NT2/D1 (cell line): ENCODE data around the gene TESMIN.

Source experiments
- SUZ12 ChIP-seq: IDR thresholded peaks from 2 replicates; pipeline ENCODE4 v1.6.1; 2011; ENCODE audit not compliant: insufficient read length, insufficient read depth; ENCODE audit errors: extremely low read depth
- YY1 ChIP-seq: IDR thresholded peaks from 2 replicates; pipeline ENCODE4 v1.6.1; 2011; ENCODE audit not compliant: insufficient read length, insufficient read depth
- ZNF274 ChIP-seq: IDR thresholded peaks from 2 replicates; pipeline ENCODE4 v1.6.1; 2011; ENCODE audit warnings: mild to moderate bottlenecking, low read depth, low read length

DNA sequence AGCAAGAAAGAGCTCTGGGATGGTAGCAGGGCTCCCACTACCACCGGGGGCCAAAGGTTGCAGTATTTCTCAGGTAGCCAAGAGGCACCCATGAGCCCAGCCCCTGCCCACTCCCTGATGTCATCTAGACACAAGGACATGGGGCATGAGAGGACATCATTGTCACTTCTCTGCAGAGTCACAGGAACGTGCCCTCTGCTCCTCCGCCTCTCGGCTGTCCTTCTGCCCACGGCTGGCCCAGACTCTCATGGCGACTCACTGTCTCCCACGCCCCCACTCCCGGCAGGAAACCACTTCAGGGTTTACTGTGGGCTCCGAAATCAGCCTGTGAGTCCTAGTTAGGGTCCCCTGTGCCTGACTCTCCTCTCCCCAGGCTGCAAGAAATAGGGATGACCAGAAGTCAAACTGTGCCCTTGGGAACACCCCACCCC is 68.8 kb downstream of the TESMIN start:
- TF ChIP-seq ZNF274 = no peak
- TF ChIP-seq YY1 = no peak
- no peak for TF ChIP-seq SUZ12
